ENCODE data around the gene BASP1.
A peak's percentile ranks its signal among the peaks of the same experiment; 100 is the strongest.
"Not testable (repeated sequence)": the region's sequence is repeated elsewhere in the genome, so short reads cannot be mapped to it uniquely, and the experiment has no call there.

BASP1 gene

GRCh38 chr5:17190799-17191391 is 26.5 kb upstream of the BASP1 start:
- no peak for DNase-seq (ENCODE audit: low spot score)

- not testable (repeated sequence) for DNase-seq (ENCODE audit: low spot score)
Observed at GRCh38 chr5:17191574-17191973, 25.9 kb upstream of the BASP1 start.

GRCh38 chr5:17192191-17192590 is 25.2 kb upstream of the BASP1 start:
- DNase-seq (ENCODE audit: low spot score), result no peak

GRCh38 chr5:17196024-17196423 is 21.4 kb upstream of the BASP1 start:
- no peak for DNase-seq (ENCODE audit: low spot score)

- DNase-seq (ENCODE audit: low spot score), result no peak
Observed at GRCh38 chr5:17196697-17197096, 20.7 kb upstream of the BASP1 start.

GRCh38 chr5:17203329-17204132 is 13.9 kb upstream of the BASP1 start:
- DNase-seq (ENCODE audit: low spot score), result peak; percentile 68

GRCh38 chr5:17204133-17204489 is 13.3 kb upstream of the BASP1 start:
- no peak for DNase-seq (ENCODE audit: low spot score)

GRCh38 chr5:17206021-17206420 is 11.4 kb upstream of the BASP1 start:
- DNase-seq (ENCODE audit: low spot score), result no peak

- no peak for DNase-seq (ENCODE audit: low spot score)
Observed at GRCh38 chr5:17212191-17212590, 5.2 kb upstream of the BASP1 start.

GRCh38 chr5:17212996-17213395 is 4.4 kb upstream of the BASP1 start:
- no peak for DNase-seq (ENCODE audit: low spot score)

GRCh38 chr5:17213938-17214337 is 3.5 kb upstream of the BASP1 start:
- no peak for DNase-seq (ENCODE audit: low spot score)

- DNase-seq (ENCODE audit: low spot score), result no peak
Observed at GRCh38 chr5:17214893-17215292, 2.5 kb upstream of the BASP1 start.

GRCh38 chr5:17215361-17215760 is 2.1 kb upstream of the BASP1 start:
- DNase-seq (ENCODE audit: low spot score), result no peak

GRCh38 chr5:17216176-17216973 is 1.1 kb upstream of the BASP1 start:
- DNase-seq (ENCODE audit: low spot score), result peak; percentile 87

- DNase-seq (ENCODE audit: low spot score), result peak; percentile 69
Observed at GRCh38 chr5:17216974-17217492, 398 bp upstream of the BASP1 start.

GRCh38 chr5:17218353-17219005 is 1.0 kb downstream of the BASP1 start:
- peak; percentile 22 for DNase-seq (ENCODE audit: low spot score)

GRCh38 chr5:17219006-17219422 is 1.6 kb downstream of the BASP1 start:
- DNase-seq (ENCODE audit: low spot score), result peak; percentile 86

GRCh38 chr5:17219469-17219868 is 2.0 kb downstream of the BASP1 start:
- peak; percentile 18 for DNase-seq (ENCODE audit: low spot score)

- no peak for DNase-seq (ENCODE audit: low spot score)
Observed at GRCh38 chr5:17219992-17220391, 2.6 kb downstream of the BASP1 start.

GRCh38 chr5:17220469-17220868 is 3.0 kb downstream of the BASP1 start:
- no peak for DNase-seq (ENCODE audit: low spot score)

- no peak for DNase-seq (ENCODE audit: low spot score)
Observed at GRCh38 chr5:17221843-17222636, 4.6 kb downstream of the BASP1 start.
